ENCODE measurements around the gene MTMR6.

- TF ChIP-seq CTCF (IDR thresholded peaks at IDR 0.05; ENCODE audit: low read length): no peak
- TF ChIP-seq EZH2 (optimal IDR thresholded peaks at IDR 0.05; ENCODE audit: low read depth, low read length): no peak
- no peak for TF ChIP-seq EZH2phosphoT487 (IDR thresholded peaks at IDR 0.05; ENCODE audit: low read length)
These were observed 73.6 kb downstream of the MTMR6 start for GRCh38 chr13:25213715-25214114.

Data from MM.1S (cell line).